Islet of Langerhans (tissue), 1 donor: Measurements from ENCODE around the gene TMEM151B.
A peak's percentile ranks its signal among the peaks of the same experiment; 100 is the strongest.
"Not testable (repeated sequence)": the region's sequence is repeated elsewhere in the genome, so short reads cannot be mapped to it uniquely, and the experiment has no call there.

Experiments
- FAIRE-seq: peaks from one replicate; lab custom pipeline; 2011; peaks lifted over from hg19 to GRCh38; lab: Jason Lieb, UNC

Gene TMEM151B

DNA sequence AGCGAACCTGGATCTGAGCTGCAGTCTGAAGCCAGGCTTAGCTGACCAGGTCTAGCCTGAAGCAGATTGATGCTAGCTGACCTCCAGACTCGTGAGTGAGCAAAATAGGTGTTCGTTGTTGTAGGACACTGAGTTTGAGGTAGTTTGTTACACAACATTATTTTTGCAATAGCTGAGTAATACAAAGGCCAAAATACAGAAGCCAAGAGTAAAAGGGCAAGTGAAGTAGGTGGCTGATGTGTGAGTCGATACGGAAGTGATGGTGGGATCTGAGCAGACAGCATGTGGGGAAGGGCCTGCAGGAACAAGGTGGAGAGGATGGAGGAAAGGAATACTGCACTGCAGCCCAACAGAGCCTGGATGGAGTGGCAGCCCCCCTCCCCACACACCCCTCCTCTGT, 63.7 kb downstream of the TMEM151B start:
- no peak for FAIRE-seq

DNA sequence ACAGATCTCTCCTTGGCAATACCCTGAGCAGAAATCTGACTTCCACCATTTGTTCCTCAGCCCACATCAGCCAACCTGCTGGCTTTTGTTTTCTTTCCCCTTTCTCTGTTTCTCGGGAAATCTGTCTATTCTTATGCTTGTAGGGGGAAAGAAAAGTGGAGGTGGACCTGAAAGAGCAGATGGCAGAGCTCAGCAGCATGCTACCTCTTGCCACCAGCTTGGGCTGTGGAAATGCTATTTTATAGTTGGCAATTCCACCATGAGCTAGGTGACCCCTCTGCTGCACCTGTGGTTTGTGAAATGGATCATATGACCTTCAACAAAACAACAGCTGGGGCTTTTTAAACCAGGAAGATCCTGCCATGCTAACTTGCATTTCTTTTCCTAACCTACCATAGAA, 65.4 kb downstream of the TMEM151B start:
- no peak for FAIRE-seq

DNA sequence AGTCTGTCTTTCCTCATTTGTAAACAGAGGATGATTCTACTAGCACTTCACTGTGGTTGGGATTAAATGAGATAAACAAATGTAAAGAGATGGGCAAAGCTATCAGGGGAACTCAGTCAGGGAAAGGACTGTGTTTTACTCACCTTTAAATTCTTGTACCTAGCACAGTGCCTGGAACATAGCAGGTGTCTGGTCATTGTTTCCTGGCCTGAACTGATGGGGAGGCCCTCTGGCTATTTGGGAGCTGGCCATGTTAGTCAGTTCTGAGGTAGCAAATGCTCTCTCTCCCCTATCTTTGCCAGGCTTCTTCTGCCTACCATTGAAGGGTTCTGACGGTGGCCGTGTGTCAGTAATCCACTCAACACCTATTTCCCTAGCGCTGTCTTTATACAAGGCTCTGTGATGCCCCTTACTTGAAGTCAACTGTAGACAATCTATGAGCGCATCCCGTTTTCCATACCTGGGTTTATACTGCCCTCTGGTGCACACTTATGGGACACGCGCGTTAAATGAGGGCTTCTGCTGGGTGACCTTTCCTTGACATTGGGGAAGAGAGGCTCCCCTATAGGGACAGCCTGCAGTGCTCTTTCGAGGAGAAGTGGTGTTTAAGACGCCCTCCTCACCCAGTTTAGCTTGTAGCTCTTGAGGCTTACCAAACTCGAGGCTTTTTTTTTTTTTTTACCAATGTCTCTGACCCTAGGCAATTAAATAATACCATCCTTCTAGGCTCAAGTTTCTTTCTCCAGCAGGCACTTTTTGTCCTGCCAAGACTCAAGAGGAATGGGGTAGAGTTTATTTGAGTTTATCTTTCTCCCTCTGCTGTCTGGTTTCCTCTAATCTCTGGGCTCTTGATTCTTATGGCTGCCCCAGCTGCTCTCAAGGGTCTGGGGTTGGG, 68.2 kb downstream of the TMEM151B start:
- FAIRE-seq = peak; percentile 21

DNA sequence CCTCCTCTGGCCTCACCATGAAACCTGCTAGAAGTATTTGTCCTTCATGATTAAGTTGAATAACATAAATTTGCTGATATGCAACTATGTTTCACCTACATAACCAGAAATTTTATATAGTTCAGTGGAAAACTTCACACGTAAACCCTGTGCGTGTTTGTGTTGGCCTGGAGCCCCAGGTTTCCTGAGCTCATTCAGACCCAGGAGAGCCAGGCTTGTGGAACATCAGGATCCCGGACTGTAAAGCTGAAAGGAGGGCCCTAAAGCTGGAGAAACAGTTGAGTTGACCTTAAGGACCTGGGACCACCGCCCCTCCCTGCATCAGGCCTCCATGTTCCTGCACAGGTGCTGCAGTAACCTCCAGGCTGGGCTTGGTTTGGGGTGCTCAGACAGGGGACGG, 69.1 kb downstream of the TMEM151B start:
- FAIRE-seq = no peak

DNA sequence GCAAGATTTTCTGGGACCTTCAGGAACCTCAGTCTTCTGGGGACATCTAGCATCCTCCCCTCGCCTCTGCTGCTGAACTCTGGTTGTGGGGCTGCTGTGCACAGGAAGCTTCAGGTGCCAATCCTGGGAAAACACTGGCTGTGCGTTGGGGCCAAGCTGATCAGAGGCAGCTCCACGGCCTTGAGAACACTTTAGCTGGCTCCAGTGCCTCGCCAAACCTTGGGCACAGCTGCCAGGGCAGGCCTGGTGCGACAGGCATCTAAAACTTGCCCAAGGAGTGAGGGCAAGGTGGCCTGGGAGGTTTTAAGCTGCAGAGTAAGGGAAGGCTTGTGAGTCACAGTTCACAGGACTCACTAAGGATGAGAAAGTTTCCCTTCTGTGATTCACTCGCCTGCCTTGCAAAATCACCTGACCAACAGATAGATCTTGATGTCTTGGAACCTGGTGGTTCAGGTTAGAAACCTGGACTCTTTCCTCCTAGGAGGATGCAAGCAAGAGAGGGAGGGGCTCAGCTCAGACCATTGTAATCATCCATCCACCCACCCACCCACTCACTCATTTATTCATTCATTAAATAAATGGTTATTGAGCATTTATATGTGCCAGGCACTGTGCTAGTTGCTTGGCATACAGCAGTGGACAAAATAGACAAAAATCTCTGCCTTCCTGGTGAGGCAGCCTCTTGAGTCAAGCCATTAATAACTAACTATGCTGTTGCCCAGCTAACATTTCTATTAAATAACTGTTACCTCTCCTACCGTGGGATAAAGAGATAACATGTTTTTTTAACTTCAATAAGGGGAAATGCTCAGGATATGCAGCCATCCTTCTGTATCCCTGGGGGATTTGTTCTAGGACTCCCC, 69.7 kb downstream of the TMEM151B start:
- FAIRE-seq = no peak

DNA sequence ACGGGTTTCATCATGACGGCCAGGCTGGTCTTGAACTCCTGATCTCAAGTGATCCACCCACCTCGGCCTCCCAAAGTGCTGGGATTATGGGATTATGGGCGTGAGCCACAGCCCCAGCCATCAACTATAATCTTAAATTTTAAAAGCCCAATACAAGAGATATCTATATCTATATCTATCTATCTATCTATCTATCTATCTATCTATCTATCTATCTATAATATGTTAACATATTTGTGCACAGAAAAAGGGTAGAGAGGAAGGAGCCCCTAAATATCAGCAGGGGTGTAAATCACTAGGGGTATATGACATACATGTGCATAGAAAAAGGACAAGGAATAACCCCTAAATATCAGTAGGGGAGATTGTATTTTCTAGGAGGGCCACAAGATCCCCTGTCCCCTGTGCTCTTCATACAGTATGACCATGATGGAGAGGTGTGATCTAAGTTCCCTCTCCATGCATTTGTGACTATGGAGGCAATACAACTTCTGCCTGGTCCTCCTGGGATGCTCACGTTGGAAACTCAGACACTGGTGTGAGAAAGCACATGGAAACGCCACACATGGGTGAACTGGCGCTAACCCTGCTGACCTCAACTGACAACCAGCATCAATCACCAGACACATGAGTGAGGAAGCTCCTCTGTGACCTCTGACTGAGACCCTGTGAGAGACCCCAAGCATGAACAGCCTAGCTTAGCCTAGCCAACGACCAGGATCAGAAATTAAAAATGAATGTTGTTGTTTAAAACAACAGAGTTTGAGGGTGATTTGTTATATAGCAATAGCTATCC, 71.0 kb downstream of the TMEM151B start:
- FAIRE-seq = no peak

DNA sequence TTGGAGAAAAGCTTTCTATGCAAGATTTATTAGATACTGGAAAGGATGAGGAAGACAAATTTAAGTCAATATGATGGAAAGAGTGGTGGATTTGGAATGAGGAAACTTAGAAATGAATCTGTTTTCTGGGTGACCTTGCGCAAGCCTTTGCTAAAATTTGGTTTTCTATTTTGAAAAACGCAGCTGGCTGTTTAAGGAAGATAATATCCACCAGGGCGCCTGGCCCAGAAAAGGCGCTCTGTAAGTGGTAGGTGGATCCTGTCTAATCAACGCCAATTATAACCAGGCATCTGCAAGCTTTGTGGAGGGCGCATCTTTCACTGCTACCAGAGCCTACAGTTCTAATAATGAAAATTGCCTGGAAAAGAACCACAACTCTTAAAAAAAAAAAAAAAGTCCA, 71.8 kb downstream of the TMEM151B start:
- no peak for FAIRE-seq

DNA sequence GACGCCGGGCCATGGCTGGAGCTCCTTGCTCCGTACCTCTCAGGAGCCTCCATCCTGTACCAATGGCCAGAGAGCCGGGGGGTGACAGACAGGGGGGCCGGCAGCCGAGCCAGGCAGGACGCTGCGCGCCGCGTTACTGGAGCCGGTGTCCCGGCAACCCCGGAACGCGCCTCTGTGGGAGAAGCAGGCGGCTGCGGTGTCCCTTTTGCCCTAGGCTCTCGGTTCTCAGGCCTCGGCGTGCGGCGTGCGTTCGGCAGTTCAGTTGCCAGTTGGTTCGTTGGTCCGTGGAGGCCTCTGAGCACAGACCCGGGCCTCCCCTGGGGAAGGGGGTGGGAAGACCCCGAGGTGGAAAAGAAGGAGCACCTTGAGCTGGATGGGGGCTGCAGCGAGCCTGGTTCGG, 72.2 kb downstream of the TMEM151B start, which contains the start of gene SPATS1:
SPATS1 (plus strand) TSS at position 162 of the 400 bp plus-strand sequence. CDS start 446 bp downstream, outside the sequence.
- FAIRE-seq = no peak

DNA sequence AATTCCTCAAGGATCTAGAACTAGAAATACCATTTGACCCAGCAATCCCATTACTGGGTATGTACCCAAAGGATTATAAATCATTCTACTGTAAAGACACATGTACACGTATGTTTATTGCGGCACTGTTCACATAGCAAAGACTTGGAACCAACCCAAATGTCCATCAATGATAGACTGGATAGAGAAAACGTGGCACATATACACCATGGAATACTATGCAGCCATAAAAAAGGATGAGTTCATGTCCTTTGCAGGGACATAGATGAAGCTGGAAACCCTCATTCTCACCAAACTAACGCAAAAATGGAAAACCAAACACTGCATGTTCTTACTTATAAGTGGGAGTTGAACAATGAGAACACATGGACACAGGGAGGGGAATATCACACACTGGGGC, 76.6 kb downstream of the TMEM151B start:
- not testable (repeated sequence) for FAIRE-seq

DNA sequence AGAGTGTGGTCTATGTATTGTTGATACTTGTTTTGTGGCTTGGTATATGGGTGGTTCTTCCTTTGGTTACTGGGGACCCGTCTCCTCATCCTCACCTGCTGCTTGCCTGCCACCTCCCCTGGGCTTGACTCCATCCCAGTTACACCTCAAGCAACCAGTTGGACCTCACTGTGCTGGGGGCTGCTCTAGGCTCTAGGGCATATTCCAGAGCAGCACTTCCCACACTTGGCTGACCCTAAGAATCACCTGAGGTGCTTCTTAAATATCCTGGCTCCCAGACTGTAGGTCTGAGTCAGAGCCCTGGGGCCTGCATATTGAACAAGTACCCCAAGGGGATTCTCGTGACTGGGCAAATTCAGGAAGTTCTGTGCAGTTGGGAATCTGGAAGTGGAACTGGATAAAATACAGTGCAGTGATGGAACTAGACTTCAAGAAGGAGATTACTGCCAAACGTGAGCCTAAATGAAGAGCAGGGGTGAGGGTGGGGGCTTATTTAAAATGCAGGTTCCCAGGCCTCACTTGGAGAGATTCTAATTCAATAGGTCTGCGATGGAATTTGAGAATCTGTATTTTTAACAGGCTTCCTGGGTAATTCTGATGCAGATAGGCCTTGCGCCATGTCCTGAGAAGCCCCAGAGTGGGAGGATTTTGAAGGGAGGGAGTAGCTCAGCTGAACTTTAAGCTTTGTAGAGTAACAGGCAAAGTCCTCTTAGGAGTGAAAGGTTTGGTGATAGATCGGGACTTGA, 79.8 kb downstream of the TMEM151B start:
- FAIRE-seq = no peak

DNA sequence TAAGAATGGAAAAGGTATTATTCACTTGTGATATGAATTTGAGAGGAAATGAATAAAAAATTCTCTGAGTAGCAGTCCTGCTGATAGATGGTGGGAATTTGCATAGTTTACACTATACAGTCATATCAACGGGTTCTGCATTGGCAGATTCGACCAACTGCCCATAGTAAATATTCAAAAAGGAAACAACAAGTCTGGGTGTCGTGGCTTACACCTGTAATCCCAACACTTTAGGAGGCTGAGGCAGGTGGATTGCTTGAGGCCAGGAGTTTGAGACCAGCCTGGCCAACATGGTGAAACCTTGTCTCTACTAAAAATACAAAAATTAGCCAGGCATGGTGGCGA, 80.4 kb downstream of the TMEM151B start:
- not testable (repeated sequence) for FAIRE-seq

DNA sequence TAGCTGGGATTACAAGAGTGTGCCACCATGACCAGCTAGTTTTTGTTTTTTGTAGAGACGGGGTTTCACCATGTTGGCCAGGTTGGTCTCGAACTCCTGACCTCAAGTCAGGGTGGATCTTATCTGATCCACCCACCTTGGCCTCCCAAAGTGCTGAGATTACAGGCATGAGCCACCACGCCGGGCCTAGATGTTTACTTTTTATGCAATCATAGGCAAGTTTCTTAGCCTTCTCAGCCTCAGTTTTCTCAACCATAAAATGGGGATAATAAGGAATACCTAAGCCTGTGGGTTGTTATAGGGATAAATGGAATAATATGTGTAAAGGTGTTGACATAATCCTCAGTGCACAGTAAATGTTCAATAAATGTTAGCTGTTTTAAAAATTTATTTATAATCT, 82.0 kb downstream of the TMEM151B start:
- FAIRE-seq = no peak

DNA sequence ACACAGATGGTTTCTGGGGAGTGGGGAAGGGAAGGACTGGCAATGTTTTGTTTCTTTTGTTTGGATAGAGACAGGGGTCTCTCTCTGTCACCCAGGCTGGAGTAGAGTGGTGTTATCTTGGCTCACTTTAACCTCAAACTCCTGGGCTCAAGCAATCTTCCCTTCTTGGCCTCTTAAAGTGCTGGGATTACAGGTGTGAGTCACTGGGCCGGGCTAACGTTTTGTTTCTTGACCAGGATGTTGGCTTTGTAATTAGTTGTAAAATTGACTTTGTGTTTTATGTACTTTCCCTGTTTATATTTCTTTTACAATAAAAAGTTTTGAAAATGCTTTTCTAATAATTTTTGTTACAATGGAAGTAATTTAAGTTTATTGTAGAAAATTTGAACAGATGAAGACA, 83.1 kb downstream of the TMEM151B start:
- FAIRE-seq = no peak

DNA sequence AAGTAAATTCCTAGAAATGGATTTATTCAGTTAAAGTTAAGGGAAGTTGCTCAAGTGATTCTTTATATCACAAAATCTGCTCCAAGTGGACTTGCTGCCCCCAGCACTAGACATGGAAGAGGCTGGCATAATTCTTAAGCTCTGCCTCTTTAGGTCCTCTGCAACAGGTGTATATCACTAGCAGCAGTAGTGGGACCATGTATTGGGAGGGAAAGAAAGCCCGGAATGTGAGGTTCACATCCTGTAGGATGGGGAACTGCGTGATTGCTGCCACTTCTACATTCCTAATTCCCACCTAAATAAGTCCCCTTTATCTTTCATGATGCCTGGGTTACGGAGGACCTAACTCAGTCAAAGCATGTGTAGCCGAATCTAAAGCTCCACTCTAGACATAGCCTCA, 85.4 kb downstream of the TMEM151B start:
- no peak for FAIRE-seq

DNA sequence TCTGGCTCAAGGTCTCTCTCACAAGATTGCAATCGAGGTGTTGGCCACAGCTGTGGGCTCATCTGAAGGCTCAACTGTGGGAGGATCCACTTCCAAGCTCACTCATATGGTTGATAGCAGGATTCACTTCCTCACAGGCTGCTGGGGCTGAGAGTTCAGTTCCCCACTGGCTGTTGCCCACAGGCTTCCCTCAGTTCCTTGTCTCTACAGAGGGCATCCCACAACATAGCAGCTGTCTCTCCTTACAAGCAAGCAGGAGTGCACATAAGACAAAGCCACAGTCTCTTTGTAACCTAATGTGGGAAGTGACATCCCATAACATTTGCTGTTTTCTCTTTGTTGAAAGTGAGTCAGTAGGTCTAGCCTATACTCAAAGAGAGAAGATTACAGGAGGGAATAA, 86.2 kb downstream of the TMEM151B start:
- FAIRE-seq = no peak
